SHP77 (cell line): ENCODE data around the gene PLA2G12B.
A peak's percentile ranks its signal among the peaks of the same experiment; 100 is the strongest.
"Not testable (repeated sequence)": the region's sequence is repeated elsewhere in the genome, so short reads cannot be mapped to it uniquely, and the experiment has no call there.

Experiments used
- DNase-seq, 2 experiments: peaks; one replicate each; lab custom pipeline; 2025; lab: John Stamatoyannopoulos, UW

The PLA2G12B gene, protein sequence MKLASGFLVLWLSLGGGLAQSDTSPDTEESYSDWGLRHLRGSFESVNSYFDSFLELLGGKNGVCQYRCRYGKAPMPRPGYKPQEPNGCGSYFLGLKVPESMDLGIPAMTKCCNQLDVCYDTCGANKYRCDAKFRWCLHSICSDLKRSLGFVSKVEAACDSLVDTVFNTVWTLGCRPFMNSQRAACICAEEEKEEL

GRCh38 chr10:72954596-72955554 is at the start of gene PLA2G12B:
Gene PLA2G12B (minus strand): TSS chr10:72954806. CDS start chr10:72954685, 121 bp downstream.
- DNase-seq: peak; percentile 59 to 61

- no peak for DNase-seq
Measured at GRCh38 chr10:73003822-73004221, 49.2 kb upstream of the PLA2G12B start.

- no peak for DNase-seq
Measured at GRCh38 chr10:73000973-73001372, 46.4 kb upstream of the PLA2G12B start.

DNA sequence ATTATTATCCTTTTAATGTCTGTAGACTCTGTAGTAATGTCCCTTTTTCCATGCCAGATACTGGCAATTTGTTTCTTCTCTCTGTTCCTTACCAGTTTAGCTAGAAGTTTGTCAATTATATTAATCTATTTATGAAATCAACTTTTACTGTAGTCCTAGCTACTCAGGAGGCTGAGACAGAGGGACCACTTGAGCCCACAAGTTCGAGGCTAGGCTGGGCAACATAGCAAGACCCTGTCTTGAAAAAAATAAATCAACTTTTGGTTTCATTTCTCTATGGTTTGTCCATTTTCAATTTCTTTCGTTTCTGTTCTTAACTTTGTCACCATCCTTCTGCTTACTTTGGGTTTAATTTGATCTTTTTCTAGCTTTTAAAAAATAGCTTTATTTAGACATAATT is 42.5 kb upstream of the PLA2G12B start:
- no peak for DNase-seq

DNA sequence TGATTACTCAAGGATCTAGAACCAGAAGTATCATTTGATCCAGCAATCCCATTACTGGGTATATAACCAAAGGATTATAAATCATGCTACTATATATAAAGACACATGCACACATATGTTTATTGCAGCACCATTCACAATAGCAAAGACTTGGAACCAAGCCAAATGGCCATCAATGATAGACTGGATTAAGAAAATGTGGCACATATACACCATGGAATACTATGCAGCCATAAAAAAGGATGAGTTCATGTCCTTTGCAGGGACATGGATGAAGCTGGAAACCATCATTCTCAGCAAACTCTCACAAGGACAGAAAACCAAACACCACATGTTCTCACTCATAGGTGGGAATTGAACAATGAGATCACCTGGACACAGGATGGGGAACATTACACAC is 40.9 kb upstream of the PLA2G12B start:
- DNase-seq: not testable (repeated sequence)

DNA sequence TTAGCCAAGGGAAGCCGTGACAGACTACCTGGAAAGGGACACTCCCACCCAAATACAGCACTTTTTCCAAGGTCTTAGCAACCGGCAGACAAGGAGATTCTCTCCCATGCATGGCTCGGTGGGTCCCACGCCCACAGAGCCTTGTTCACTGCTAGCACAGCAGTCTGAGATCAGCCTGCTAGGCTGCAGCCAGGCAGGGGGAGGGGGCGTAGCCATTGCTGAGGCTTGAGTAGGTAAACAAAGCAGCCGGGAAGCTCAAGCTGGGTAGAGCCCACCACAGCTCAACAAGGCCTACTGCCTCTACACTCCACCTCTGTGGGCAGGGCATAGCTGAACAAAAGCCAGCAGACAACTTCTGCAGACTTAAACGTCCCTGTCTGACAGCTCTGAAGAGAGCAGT is 35.2 kb upstream of the PLA2G12B start:
- DNase-seq: not testable (repeated sequence)

DNA sequence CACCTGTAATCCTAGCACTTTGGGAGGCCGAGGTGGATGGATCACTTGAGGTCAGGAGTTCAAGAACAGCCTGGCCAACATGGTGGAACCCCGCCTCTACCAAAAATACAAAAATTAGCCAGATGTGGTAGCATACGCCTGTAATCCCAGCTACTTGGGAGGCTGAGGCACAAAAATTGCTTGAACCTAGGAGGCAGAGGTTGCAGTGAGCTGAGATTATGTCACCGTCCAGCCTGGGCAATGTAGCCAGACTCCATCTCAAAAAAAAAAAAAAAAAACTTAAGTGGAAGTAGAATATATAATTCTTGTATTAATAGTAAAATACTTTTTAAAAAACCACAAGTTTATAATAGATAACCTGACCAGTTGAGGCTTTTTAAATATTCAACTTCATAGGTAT is 30.0 kb upstream of the PLA2G12B start:
- DNase-seq: not testable (repeated sequence)

DNA sequence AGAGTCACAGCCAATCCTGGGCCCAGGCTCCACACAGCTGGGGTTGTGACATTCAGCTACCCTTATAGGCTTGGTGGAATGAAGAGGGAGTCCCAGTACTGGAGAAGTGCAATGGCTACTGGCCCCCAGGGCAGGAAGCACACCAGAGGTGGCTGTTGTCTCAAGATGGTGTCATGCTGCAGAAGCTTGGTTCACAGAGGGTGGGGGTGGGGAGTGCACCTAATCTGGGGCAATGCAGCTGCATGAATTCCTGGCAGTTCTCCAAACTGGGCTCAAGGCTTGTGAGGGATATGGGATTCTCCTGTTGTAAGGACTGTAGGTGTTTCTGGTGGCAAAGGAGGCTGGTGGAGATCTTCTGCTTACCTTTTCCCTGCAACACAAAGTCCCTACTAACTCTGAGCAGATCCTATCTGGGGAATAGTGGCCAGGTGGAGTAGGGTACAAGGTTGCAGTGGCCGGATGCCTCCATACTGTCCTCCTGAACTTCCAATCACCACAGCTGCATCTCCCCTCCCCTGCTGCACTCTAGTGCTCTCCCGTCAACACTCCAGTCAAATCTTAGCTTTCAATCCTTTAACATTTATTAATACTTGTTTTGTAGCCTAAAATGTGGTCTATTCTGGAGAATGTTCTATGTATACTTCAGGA is 27.4 kb upstream of the PLA2G12B start:
- peak; percentile 28 to 40 for DNase-seq

DNA sequence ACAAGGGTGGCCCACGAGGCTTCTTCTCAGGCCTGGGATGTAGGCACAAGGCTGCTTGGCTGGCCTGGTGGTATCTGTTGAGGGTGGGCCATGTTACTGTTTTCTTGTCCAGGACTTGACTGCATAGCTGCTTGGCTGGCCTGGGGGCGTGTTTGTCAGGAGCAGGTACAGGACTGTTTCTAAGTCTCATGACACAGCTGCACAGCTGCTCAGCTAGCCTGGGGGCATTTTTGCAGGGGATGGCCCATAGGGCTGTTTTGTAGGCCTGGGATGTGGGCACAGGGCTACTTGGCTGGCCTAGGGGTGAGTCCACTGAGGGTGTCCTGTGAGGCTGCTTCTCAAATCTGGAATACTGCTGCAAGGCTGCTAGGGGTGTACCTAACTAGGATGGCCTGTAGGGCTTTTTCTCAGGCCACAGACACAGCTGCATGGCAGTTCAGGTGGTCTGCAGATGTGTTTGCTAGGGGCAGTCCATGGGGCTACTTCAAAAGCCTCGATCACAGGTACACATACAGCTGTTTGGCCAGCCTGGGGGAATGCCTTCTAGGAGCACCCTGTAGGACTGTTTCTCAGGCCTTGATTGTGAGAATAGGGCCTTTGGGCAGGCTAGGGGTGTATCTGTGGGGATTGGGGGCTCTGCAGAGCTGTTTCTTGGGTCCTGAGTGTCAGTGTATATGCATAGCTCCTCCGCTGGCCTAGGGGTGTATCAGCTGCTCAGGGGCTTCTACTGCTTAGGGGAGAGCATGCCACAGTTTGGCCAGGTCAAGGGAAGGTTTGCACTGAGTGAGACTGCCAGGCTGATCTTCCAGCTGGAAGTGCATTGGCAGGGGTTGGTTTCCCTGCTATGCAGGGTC is 26.6 kb upstream of the PLA2G12B start:
- DNase-seq: no peak

GRCh38 chr10:72980348-72980747 is 25.7 kb upstream of the PLA2G12B start:
- no peak for DNase-seq

GRCh38 chr10:72979709-72980108 is 25.1 kb upstream of the PLA2G12B start:
- DNase-seq: no peak

DNA sequence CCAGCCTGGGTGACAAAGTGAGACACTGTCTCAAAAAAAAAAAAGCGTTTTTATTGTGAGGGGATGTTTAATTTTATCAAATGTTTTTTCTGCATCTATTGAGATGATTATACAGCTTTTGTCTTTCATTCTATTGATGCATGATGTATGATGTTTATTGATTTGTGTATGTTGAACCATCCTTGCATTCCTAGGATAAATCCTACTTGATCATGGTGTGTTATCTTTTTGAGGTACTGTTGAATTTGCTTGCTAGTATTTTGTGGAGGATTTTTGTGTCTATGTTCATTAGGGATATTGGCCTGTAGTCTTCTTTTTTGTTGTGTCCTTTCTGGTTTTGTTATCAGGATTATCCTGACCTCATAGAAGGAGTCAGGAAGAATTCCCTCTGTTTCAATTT is 22.3 kb upstream of the PLA2G12B start:
- DNase-seq: no peak

DNA sequence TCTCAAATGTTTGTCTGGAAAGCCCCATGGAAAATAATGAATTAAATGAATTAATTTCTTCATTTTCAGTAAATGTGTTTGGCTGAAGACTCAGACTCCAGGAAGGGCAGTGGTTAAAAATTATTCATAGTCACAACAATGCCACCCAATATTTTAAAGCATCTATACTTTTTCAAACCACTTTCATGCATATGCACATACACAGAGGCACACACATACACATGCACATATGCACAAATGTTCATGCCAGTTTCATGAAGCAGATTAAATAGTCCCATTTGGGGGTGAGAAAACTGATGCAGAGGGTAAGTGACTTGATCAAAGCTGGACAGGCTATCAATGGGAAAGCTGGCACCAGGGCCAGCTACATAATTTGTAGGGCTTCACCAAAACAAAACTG is 1.4 kb upstream of the PLA2G12B start:
- no peak for DNase-seq

DNA sequence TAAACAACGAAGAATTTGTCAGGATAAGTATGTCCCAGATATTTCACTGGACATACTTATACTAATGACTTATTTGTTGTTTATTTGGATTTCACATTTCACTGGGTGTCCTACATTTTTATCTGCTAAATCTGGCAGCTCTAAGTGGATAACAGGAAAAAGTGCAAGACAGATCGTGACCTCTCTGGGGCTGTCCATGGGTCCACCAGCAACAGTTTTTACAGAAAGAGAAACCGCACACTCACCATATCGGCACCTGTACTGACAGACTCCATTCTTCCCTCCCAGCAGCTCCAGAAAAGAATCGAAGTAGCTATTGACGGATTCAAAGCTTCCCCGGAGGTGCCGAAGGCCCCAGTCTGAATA is 393 bp downstream of the PLA2G12B start:
- DNase-seq: no peak

GRCh38 chr10:72953687-72954086 is 919 bp downstream of the PLA2G12B start:
- DNase-seq: peak; percentile 4 to 30

DNA sequence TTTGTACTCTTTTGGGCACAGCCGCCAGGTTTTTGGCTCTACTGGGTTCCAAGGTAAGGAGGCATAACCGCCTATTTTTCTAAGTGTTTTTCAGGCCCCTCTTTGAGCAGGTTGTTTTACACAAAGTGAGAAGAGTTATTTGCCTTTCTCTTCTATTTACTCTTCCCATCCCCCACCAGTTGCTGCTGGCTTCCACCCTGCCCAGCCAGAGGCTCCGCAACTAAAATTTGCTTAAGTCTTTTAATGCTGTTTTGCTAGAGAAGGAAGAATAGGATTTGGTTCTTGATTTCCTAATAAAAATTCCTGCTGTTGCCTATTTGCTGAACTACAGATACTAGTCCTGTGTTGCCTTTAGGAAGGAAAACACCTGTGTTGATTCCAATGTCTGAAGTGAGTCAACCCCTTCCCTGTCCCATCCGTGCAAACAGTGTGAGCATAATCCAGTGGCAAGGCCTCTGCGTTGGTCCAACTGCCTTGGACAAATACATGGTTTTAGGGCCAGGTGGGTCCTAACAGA is 1.9 kb downstream of the PLA2G12B start:
- peak; percentile 34 to 41 for DNase-seq

DNA sequence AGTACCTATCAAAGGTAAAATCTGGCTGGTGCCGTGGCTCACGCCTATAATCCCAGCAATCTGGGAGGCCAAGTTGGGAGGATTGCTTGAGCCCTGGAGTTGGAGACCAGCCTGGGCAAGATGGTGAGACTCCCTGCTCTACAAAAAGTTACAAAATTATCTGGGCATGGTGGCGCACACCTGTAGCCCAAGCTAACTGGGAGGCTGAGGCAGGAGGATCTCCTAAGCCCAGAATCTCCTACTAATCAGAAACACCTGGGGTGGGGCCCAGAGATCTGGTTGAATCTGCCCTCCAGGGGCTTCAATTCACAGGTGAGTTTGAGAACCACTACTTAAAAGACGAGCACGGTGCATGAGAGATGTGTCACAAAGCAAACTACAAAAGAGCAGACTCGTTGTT is 2.4 kb downstream of the PLA2G12B start:
- no peak for DNase-seq

- no peak for DNase-seq
Measured at GRCh38 chr10:72951760-72952159, 2.8 kb downstream of the PLA2G12B start.

- DNase-seq: no peak
Measured at GRCh38 chr10:72948762-72949161, 5.8 kb downstream of the PLA2G12B start.

GRCh38 chr10:72946963-72947362 is 7.6 kb downstream of the PLA2G12B start:
- no peak for DNase-seq

- DNase-seq: no peak
Measured at GRCh38 chr10:72943498-72944234, 10.9 kb downstream of the PLA2G12B start.
